ENCODE results near the gene CLEC17A.

CLEC17A gene

GRCh38 chr19:14648506-14648905, 65.6 kb downstream of the CLEC17A start:
- H3K4me3 ChIP-seq (ENCODE audit: low read depth, low read length) = no peak overlapping the region
- DNase-seq (ENCODE audit: low read depth) = no peak
- no peak for TF ChIP-seq CTCF (conservative IDR thresholded peaks at IDR 0.05; ENCODE audit: low read depth, low read length)

- no peak for DNase-seq (ENCODE audit: low read depth)
- TF ChIP-seq CTCF (conservative IDR thresholded peaks at IDR 0.05; ENCODE audit: low read depth, low read length) = no peak
- no peak overlapping the region for H3K4me3 ChIP-seq (ENCODE audit: low read depth, low read length)
These were observed 66.1 kb downstream of the CLEC17A start for GRCh38 chr19:14649020-14649419.

- no peak overlapping the region for H3K4me3 ChIP-seq (ENCODE audit: low read depth, low read length)
- TF ChIP-seq CTCF (conservative IDR thresholded peaks at IDR 0.05; ENCODE audit: low read depth, low read length) = no peak
- DNase-seq (ENCODE audit: low read depth) = no peak
These were observed 67.3 kb downstream of the CLEC17A start for GRCh38 chr19:14650161-14650560.

- no peak for DNase-seq (ENCODE audit: low read depth)
- H3K4me3 ChIP-seq (ENCODE audit: low read depth, low read length) = no peak overlapping the region
- no peak for TF ChIP-seq CTCF (conservative IDR thresholded peaks at IDR 0.05; ENCODE audit: low read depth, low read length)
These were observed 72.1 kb downstream of the CLEC17A start for GRCh38 chr19:14654786-14655560.

- no peak for TF ChIP-seq CTCF (conservative IDR thresholded peaks at IDR 0.05; ENCODE audit: low read depth, low read length)
- DNase-seq (ENCODE audit: low read depth) = no peak
- H3K4me3 ChIP-seq (ENCODE audit: low read depth, low read length) = no peak overlapping the region
These were observed 72.8 kb downstream of the CLEC17A start for GRCh38 chr19:14655726-14656125.

- DNase-seq (ENCODE audit: low read depth) = no peak
- no peak overlapping the region for H3K4me3 ChIP-seq (ENCODE audit: low read depth, low read length)
- TF ChIP-seq CTCF (conservative IDR thresholded peaks at IDR 0.05; ENCODE audit: low read depth, low read length) = no peak
These were observed 77.1 kb downstream of the CLEC17A start for GRCh38 chr19:14659874-14660489.

Data from choroid plexus epithelial cell (primary cell).